NCI-H526 treated with DMSO at 0.1 percent for 48 hours (cell line): ENCODE data around the gene PDE9A.
A peak's percentile ranks its signal among the peaks of the same experiment; 100 is the strongest.

ENCODE experiments used
- DNase-seq: peaks from one replicate; lab custom pipeline; 2025; lab: John Stamatoyannopoulos, UW

Gene PDE9A

GRCh38 chr21:42658320-42659105 lies 5.1 kb downstream of the PDE9A start:
- DNase-seq: no peak

DNA sequence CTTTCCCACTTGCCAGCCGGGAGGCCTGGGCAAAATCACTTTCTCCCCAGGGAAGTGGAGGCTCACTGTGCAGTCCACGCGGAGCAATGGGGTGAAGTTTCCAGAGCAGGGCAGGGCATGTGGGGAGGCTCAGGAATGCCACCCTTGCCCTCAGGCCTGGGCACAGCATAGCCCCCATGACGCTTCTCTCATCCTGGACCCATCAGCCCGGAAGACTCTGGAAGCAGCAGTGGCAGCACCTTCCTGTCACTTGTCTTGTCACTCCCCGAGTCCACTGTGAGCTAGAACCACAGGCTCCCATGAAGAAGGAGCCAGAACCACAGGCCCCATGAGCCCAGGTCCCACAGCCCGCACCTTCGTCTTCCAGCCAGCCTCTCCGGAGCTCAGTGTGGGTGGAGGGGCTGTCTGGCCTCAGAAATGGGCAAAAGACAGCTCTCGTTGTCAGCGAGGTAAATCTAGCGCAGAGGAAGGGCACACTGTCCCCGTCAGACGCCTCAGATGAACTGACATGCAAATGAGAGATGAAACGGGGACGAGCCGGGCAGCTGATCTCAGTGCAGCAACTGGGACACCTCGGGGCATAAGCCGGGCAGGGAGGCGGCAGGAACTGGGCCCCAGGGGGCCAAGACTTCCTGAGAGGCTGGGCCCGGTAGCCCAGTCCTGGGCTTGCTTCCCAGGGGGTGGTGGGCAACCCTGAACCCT lies 6.1 kb downstream of the PDE9A start:
- DNase-seq: peak; percentile 79

DNA sequence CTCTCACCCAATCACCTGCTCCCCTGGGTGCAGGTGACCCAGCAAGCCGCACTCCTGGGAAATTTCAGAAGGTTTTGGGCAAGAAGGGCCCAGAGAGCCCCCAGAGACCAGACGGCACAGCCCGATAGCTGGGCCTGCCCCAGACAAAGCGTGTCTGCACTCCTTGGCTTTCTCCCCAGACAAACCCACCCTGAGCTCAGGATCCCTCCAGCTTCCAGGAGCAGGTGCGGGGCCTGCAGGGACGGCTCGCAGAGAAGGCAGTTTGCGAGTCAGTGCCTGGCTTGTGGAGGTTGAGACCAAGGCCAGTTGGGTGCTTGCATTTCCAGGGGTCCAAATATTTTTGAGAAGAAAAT lies 6.7 kb downstream of the PDE9A start:
- DNase-seq: no peak

GRCh38 chr21:42661688-42662429 lies 8.4 kb downstream of the PDE9A start:
- DNase-seq: peak; percentile 11

DNA sequence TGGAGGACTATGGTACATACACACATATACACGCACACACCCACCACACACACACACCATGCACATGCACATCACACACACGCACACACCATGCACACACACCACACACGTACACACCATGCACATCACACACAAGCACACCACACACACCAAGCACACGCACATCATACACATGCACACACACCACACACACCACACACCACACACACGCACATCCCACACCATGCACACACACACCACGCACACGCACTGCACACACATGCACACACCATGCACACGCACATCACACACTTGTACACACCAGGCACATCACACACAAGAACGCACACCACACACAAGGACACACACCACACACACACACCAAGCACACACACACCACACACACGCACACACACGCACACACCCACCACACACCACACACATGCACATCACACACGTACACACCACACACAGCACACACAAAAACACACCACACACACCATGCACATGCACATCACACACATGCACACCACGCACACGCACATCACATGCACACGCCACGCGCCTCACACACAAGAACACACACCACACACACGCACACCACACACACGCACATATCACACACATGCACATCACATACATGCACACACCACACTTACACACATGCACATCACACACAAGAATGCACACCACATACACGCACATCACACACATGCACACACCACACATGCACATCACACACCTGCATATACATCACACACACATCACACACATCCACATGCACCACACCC lies 9.2 kb downstream of the PDE9A start:
- DNase-seq: no peak

DNA sequence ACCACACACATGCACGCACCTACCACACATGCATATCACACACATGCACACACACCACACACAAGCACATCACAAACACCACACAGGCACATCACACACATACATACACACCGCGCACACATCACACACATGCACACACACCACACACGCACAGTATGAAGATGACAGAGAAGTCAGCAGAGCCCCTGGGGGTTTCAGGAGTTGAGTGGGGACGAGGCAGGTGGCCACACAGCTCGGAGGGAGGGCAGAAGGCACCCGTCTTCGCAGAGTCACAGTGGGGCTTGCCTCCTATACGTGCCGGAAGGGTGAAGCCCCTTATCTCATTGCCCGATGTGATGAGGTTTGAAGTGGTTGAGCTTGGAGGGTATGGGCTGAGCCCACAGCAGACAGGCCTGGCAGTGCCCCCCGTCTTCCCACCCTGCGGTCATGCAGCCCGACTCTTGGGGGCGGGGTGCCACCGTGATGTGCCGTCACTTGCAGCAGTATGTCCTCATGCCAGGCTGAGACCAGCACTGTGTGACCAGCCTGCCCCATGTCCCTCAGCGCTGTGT lies 9.9 kb downstream of the PDE9A start:
- DNase-seq: no peak

DNA sequence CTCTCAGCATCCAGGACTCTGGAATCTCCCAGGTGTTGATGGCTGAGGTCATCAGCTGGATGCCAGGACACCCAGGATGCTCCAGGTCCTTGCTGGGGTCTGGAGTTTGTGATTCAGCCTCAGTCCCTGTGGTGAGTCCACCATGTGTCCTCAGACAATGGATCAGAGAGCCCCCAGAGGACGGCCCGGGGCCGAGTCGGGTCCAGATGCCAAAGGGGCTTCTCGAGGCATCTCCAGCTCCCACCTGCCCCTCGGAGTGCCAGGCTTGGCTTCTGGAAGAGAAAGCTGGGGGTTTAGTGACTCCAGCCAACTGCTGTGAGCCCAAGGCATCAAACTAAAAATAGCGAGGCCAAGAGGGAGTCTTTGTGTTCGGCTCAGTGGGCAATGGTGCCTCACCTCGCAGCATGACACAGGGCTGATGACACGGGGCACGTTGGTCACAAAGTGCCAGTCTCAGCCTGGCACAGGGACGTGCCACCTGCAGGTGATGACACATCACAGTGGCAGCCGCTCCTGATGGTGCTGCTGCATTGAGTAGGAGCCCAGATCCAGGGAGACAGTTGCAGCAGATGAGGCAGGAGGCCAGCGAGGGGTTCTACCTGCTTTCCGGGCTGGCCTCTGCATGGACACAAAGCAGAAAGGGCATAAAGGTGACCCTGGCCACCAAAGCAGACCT lies 10.6 kb downstream of the PDE9A start:
- DNase-seq: no peak

- no peak for DNase-seq
Measured at GRCh38 chr21:42664614-42665013, 11.2 kb downstream of the PDE9A start.

GRCh38 chr21:42665026-42665425 lies 11.6 kb downstream of the PDE9A start:
- DNase-seq: no peak

DNA sequence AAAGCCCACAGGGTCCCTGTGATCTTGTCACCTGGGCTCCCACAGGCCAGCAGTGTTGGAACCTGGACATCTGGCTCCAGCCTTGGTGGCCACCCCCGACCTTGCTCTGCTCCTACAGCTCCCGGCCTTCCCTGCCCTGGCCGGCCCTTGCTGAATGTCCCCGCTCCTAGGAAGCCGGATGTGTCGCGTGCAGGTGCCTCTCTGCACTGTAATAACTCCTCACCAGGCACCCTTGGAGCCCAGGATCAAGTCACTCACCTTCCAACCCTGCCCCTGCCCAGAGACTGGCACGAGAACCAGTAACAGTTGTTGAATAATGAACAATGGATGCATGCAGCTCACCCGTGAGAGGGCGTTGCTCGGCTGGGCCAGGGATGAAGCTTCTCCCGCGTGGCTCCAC lies 12.1 kb downstream of the PDE9A start:
- DNase-seq: no peak

DNA sequence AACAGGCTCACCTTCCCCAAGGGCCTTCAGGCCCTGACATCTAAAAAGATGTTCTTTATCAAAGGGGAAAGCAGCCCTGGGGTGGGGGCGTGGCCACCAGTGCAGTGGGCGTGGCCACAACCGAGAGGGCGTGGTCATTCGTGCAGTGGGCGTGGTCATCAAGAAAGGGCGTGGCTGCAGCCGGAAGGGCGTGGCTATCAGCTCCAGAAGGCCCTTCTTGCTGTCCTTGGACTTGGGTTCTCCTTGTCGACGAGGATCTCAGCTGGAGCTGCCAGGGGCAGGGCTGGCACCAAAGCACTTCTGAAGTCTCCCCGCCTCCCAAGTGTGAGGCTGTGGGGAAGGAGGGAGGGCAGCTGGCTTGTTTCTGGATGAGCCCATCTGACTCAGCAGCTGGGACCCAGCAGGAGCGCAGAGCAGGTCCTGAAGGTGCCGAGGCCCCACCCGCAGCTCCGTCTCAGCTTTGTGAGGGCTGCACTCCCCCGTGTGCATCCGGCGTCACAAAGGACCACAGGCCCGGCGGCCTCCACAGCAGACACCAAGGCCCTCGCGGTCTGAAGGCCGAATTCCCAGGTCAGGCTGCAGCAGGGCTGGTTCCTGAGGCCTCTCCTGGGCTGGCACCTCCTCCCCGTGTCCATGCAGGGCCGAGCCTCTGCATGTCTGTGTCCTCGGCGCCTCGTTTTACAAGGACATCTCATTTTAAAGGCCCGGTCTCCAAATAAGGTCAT lies 12.8 kb downstream of the PDE9A start:
- DNase-seq: no peak

DNA sequence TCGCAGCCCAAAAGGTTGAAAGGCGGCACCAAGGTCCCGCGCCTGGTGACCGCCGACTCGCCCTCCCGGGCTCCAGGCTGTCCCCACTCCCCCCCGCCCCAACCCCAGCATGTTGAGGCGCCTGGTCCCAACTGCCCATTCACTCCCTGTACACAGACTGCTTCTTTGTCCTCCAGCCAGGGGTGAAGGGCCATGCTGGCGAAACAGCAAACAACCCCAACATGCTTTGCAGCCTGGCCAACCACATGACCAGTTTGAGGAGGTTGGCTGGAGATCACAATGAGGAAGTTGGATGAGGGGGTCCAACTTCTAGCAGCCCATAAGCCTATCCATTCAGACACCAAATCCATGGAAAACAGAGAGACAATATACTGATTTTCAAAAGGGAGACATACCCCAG lies 13.5 kb downstream of the PDE9A start:
- no peak for DNase-seq

GRCh38 chr21:42668298-42668992 lies 15.0 kb downstream of the PDE9A start:
- no peak for DNase-seq

- DNase-seq: no peak
Measured at GRCh38 chr21:42669041-42669440, 15.6 kb downstream of the PDE9A start.

DNA sequence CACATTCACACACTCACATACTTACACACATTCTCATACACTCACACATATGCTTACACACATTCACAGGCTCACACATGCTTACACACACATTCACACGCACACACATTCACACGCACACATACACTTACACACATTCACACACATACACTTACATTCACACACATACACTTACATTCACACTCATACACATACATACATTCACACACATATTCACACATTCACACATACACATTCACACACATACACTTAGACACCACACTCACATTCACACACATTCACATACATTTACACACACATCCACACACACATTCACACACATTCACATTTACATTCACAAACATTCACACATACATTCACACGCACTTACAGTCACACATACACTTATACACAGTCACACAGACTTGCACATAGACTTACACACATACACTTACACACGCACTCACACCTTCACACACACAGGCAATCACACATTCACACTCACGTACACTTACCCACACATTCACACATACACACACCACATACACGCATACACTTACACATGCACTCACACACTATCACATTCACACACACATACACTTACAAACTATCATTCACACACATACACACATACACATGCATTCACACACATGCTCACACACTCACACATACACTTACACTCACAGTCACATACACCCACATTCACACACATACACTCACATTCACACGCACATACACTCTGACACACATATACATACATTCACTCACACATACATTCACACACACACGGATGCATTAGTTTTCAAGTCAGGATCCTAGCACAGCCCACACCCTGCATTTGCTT lies 16.8 kb downstream of the PDE9A start:
- no peak for DNase-seq

GRCh38 chr21:42670884-42671283 lies 17.5 kb downstream of the PDE9A start:
- no peak for DNase-seq

- DNase-seq: no peak
Measured at GRCh38 chr21:42671778-42672593, 18.6 kb downstream of the PDE9A start.
